HG03066 (cell line): ENCODE results near the gene EHBP1.

Experiments used
- ATAC-seq: cut with Tn5 transposase; IDR thresholded peaks from one replicate; pipeline ENCODE4 v1.9.1; 2021; ENCODE audit warnings: low read depth; ENCODE audit not compliant: unreplicated experiment

EHBP1 gene

GRCh38 chr2:62705007-62705829, at the start of gene EHBP1:
Gene EHBP1 (plus strand): TSS chr2:62705713. CDS start chr2:62707192, 1,479 bp downstream.
- peak; percentile 93 for ATAC-seq

DNA sequence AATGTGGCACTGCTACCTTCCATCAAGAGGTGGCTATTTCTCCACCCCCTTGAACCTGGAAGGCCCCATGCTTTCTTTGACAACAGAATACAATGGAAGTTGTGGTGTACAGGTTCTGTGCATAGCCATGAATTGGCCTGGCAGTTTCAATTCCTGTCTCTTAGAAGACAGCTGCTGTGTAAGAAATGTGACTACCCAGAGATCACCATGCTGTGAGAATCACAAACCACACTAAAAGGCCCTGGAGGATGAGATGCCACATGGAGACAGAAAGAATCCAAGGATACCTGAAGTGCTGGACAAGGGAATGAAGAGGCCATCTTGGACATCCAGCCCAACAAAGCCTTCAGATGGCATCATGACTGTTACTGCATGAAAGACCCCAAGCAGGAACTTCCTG, 47.7 kb upstream of the EHBP1 start:
- ATAC-seq: no peak

DNA sequence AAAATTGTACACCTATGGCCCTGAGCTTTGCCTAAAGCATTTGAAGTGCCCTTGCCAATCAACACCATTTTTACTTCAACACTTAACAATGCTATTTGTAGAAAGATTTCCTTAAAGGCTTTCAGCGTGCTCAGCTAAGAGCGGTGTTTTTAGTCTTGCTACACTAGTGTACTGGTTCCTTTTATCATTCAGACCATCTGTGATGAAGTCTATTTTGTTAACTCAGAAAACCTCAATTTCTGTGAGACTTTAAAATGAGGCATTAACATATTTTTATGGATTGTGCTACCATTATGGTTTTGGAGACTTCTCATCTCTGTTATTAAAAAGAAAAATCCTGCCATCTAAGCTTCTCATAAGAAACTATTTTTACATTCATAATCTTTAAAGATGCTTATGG, 46.6 kb upstream of the EHBP1 start:
- ATAC-seq: no peak

DNA sequence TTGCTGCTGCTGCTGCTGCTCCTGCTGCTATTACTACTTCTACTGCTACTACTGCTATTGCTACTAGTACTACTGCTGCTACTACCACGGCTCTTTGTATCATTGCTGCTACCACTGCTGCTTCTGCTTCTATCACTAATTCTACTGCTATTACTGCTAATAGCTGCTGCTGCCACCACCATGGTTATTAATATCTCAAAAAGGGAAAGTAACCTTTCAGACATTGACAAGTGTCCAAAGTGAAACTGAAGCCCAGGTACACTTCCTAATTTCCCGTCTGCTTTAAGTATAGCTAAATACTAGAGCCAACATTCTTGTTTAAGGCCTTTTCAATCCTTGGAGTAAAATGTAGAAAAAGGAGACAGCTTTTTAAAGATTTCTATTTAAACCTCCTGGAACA, 45.4 kb upstream of the EHBP1 start:
- peak; percentile 69 for ATAC-seq

GRCh38 chr2:62660582-62661262, 44.8 kb upstream of the EHBP1 start:
- ATAC-seq: no peak

- ATAC-seq: no peak
Observed at GRCh38 chr2:62661263-62661635, 44.3 kb upstream of the EHBP1 start.

DNA sequence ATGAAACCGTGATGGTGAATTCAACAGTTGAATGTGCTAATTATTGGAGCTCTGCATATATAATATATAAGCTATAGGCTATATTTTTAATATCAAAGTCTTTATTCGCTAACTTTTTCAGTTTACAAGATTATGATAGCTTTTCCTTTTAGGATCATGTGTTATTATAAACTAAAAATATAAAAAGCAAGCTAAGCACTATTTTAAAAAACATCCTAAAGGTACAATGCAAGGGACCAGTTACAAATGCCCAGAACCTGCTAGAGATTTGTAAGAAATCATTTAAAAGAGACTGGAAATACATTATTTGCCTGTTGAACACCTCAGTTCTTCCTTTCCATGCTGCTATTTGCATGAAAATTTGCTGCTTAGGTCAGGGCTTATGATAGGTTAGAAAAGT, 43.4 kb upstream of the EHBP1 start:
- no peak for ATAC-seq

GRCh38 chr2:62662554-62662953, 43.0 kb upstream of the EHBP1 start:
- no peak for ATAC-seq

DNA sequence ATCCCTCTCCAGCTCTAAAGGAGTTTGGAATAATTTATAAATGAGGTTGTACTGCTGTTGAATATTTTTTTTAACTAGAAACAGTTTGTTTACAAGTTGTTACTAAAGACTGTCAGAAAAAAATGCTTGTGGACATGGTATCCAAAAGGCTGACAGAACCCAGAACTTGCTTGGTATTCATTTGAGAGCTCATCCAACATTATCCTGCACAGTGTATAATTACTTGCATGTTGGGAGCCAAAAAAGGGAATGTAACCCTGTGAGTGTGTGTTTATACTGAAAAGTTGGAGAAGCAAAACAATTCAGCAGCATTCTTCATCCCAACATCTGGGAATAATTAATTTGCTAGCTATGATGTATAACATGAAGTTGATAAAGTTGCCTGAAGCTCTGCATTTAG, 42.1 kb upstream of the EHBP1 start:
- no peak for ATAC-seq

DNA sequence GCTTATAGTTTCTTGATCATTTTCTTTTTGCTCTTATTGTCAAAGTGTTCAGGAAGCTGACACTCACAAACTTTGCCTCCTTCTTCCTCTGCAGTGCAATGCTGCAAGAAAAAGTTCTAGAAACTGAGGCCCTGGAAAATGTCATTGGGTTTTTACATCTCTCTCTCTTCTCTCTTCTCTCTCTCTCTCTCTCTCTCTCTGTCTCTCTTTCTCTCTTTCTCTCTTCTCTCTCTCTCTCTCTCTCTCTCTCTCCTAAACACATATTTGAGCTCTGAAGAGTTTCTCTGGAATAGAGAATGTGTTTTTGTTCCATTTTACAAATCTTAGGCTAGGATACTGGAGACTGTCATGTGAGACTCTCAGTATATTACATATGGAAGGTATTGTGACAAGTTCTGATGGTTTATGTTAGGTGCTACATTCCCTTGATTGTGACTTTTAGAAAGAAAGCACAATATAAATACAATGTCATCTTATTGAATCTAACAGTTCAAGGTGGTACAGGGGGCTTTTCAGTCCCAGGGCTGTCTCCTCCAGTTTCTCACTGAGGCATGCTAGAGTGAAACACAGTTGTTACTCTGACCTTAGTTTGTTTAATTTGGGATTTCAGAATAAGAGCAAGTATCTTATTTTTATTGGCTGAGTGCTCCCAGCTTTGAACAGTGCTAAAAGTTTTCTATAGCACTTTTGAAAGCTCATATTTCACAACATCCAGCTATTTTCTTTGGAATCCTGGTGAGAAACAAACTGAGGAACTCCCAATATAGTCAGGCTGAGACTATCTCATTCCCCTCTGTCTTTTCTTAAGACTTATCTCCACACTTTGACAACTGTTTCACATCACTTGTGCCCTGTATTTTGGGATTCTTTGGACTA, 41.4 kb upstream of the EHBP1 start:
- no peak for ATAC-seq

- no peak for ATAC-seq
Observed at GRCh38 chr2:62665446-62665845, 40.1 kb upstream of the EHBP1 start.

- no peak for ATAC-seq
Observed at GRCh38 chr2:62669180-62669579, 36.3 kb upstream of the EHBP1 start.

DNA sequence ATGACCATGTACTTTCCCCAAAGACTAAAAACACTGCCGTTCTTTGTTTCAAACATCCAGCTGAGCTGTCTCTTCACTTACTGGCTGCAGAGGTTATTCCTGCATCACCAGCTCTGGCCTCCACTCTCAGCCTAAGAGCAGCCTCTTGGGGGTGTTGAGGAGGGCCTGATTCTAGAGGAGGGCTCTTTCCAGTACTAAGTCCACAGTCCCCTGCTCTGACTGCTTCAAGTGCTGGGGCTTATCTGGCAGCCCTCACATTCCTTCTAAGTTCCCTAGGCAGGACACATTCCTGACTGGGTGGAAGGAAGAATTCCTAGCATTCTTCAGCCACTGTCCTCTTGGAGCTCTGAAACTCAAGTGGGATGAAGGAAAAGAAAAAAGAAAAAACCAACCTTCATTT, 32.9 kb upstream of the EHBP1 start:
- ATAC-seq: no peak

DNA sequence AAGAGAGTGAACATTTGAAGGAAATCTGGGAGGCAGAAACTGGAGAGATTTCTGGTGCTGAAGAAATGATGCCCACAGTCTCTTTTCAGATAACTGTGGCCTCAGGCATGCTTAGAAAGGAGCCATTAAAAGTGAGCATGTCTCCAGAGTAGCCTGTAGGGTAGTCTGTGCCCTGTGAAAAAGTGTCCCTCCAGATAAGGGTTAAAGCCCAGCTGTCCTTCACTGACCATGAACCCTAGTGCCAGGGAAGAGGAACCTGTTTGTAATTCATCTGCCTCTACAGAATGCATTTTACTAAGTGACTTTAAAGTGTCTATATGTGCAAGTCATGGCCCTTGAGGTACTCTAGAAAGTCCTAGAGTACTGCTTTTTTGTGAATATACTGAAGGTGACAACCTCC, 30.5 kb upstream of the EHBP1 start:
- ATAC-seq: no peak

- ATAC-seq: no peak
Observed at GRCh38 chr2:62685256-62685655, 20.3 kb upstream of the EHBP1 start.

DNA sequence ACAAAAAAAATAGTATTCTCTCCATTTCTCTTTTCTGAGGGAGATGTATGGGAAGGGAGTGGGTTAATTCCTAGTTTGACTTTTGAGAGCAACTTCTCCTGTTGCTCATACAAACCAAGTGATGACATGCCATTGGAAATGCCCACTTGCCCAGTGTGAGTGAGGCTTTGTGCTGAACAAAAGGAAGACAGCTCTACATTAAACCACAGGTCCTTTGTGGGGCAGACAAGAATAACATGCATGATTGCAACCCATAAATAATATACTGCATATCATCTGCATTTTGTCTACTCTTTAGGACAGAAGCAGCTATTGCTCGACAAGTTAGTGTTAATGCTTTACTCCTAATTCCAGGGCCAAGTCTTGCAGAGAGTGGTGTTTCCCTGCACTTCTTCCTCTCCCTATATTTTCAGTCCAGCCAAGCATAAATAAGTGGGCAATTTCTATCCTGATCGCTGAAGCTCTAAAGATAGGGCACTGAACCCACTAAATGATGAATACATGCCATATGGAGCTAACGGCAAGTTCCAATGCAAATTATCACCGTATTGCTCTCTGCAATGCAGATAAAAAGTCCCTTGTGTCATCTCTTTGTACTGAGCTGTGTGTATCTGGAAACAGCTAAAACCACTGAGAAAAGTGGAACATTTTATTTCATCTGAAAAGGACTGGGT, 19.4 kb upstream of the EHBP1 start:
- ATAC-seq: no peak

GRCh38 chr2:62687636-62688035, 17.9 kb upstream of the EHBP1 start:
- no peak for ATAC-seq

DNA sequence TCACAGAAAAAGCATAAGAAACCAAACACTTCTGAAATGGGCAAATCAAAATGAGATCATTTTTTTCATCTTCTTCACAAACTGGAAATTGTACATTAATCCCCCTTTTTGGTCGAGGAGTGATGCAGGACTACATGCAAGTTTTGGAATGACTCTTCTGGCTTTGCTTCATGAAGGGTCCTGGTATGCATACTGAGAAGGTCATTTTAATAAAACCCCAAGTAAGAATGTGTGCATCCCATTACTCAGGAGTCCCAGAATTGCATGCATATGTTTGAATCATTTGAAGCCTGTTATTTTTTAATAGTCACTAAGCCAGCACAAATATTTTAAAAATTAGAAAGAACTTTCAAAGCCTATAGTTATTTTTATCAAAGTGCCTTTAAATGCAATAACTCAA, 16.7 kb upstream of the EHBP1 start:
- ATAC-seq: no peak

- no peak for ATAC-seq
Observed at GRCh38 chr2:62691186-62691585, 14.3 kb upstream of the EHBP1 start.

GRCh38 chr2:62692225-62692624, 13.3 kb upstream of the EHBP1 start:
- no peak for ATAC-seq

GRCh38 chr2:62698653-62699052, 6.9 kb upstream of the EHBP1 start:
- ATAC-seq: no peak
